ENCODE data around the gene ANXA3.
"Not testable (repeated sequence)": the region's sequence is repeated elsewhere in the genome, so short reads cannot be mapped to it uniquely, and the experiment has no call there.

DNA sequence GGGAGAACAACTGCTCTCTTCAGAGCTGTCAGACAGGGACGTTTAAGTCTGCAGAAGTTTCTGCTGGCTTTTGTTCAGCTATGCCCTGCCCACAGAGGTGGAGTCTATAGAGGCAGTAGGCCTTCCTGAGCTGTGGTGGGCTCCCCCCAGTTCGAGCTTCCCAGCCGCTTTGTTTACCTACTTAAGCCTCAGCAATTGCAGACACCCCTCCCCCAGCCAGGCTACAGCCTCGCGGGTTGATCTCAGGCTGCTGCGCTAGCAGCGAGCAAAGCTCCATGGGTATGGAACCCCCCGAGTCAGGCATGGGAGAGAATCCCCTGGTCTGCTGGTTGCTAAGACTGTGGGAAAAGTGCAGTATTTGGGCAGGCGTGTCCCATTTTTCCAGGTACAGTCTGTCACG lies 45.3 kb upstream of the ANXA3 start:
- TF ChIP-seq, protein P1, sequence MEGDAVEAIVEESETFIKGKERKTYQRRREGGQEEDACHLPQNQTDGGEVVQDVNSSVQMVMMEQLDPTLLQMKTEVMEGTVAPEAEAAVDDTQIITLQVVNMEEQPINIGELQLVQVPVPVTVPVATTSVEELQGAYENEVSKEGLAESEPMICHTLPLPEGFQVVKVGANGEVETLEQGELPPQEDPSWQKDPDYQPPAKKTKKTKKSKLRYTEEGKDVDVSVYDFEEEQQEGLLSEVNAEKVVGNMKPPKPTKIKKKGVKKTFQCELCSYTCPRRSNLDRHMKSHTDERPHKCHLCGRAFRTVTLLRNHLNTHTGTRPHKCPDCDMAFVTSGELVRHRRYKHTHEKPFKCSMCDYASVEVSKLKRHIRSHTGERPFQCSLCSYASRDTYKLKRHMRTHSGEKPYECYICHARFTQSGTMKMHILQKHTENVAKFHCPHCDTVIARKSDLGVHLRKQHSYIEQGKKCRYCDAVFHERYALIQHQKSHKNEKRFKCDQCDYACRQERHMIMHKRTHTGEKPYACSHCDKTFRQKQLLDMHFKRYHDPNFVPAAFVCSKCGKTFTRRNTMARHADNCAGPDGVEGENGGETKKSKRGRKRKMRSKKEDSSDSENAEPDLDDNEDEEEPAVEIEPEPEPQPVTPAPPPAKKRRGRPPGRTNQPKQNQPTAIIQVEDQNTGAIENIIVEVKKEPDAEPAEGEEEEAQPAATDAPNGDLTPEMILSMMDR (IDR thresholded peaks at IDR 0.05): not testable (repeated sequence)
- not testable (repeated sequence) for TF ChIP-seq POLR2A (IDR thresholded peaks at IDR 0.05)

Data from adrenal gland (tissue), 5 donors.